RWPE2 (cell line): ENCODE measurements around the gene MYH16.
"Not testable (repeated sequence)": the region's sequence is repeated elsewhere in the genome, so short reads cannot be mapped to it uniquely, and the experiment has no call there.

ENCODE experiments used
- ATAC-seq: fragments of 200-7000 bp; cut with Tn5 transposase; 3 replicates; pipeline ENCODE4 v1.9.1; 2021; ENCODE audit warnings: low read depth
- DNase-seq: peaks from one replicate; pipeline ENCODE4 v3.0.0-alpha.2; 2020; ENCODE audit warnings: low spot score
- H3K27ac ChIP-seq: fragments of 450-650 bp; 2 replicates; pipeline ENCODE4 v1.5.1; 2017; ENCODE audit warnings: mild to moderate bottlenecking; ENCODE audit not compliant: poor library complexity, severe bottlenecking
- H3K27me3 ChIP-seq: fragments of 250-450 bp; sonication (Bioruptor Pico); 2 replicates; pipeline ENCODE4 v1.5.1; 2021; ENCODE audit warnings: mild to moderate bottlenecking, moderate library complexity; ENCODE audit not compliant: insufficient read depth, poor library complexity, severe bottlenecking
- H3K36me3 ChIP-seq: fragments of 250-450 bp; sonication (Bioruptor Pico); 2 replicates; pipeline ENCODE4 v1.5.1; 2020; ENCODE audit warnings: low read depth, mild to moderate bottlenecking, moderate library complexity
- H3K4me1 ChIP-seq: fragments of 250-450 bp; sonication (Bioruptor Pico); 2 replicates; pipeline ENCODE4 v1.5.1; 2021; ENCODE audit warnings: mild to moderate bottlenecking, moderate library complexity; ENCODE audit not compliant: insufficient read depth, poor library complexity, severe bottlenecking
- H3K4me3 ChIP-seq: fragments of 250-450 bp; sonication (Bioruptor Pico); 2 replicates; pipeline ENCODE4 v1.5.1; 2021; ENCODE audit warnings: mild to moderate bottlenecking, moderate library complexity; ENCODE audit not compliant: severe bottlenecking
- H3K9me3 ChIP-seq: fragments of 250-450 bp; sonication (Bioruptor Pico); 2 replicates; pipeline ENCODE4 v1.5.1; 2021; ENCODE audit warnings: mild to moderate bottlenecking, moderate library complexity; ENCODE audit not compliant: severe bottlenecking
- TF ChIP-seq, protein P1 (sequence below): fragments of 450-650 bp; IDR thresholded peaks from one replicate; pipeline ENCODE4 v1.5.1; 2017; ENCODE audit warnings: mild to moderate bottlenecking, moderate library complexity; ENCODE audit not compliant: poor library complexity, severe bottlenecking

MYH16 gene

DNA sequence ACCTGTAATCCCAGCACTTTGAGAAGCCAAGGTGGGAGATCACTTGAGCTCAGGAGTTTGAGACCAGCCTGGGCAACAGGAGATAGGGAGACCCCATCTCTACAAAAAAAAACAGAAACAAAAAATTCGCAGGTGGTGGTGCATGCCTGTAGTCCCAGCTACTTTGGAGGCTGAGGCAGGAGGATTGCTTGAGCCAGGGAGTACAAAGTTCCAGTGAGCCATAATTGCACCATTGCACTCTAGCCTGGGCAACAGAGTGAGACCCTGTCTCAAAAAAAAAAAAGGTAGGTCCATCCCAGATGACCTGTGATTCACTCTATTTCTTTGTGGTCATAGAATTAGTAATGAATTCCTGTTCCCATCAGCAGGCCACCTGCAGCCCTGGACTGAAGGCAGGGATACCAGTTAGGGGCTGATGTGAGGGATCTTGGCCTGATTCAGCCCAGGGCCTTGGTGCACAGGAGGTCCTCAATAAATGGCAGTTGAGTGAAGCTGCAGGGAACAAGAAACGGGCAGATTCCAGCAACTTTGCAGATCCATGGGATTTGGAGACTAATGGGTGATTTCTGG, at the start of gene MYH16:
Gene MYH16 (plus strand): TSS at position 364 of the 570 bp plus-strand sequence.
- H3K4me3 ChIP-seq, result no peak within 1 kb of the TSS
- H3K36me3 ChIP-seq, result no peaks in the 10 kb centered on the region
- TF ChIP-seq, protein P1, sequence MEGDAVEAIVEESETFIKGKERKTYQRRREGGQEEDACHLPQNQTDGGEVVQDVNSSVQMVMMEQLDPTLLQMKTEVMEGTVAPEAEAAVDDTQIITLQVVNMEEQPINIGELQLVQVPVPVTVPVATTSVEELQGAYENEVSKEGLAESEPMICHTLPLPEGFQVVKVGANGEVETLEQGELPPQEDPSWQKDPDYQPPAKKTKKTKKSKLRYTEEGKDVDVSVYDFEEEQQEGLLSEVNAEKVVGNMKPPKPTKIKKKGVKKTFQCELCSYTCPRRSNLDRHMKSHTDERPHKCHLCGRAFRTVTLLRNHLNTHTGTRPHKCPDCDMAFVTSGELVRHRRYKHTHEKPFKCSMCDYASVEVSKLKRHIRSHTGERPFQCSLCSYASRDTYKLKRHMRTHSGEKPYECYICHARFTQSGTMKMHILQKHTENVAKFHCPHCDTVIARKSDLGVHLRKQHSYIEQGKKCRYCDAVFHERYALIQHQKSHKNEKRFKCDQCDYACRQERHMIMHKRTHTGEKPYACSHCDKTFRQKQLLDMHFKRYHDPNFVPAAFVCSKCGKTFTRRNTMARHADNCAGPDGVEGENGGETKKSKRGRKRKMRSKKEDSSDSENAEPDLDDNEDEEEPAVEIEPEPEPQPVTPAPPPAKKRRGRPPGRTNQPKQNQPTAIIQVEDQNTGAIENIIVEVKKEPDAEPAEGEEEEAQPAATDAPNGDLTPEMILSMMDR, result no peak
- no peaks in the 10 kb centered on the region for H3K27me3 ChIP-seq
- peak; percentile 26; the same call in 2 of the 3 replicates for ATAC-seq
- peaks cover 31% of the 10 kb centered on the region for H3K4me1 ChIP-seq
- H3K27ac ChIP-seq, result peak within 1 kb of the TSS; percentile 97
- no peaks in the 10 kb centered on the region for H3K9me3 ChIP-seq
- DNase-seq, result no peak

DNA sequence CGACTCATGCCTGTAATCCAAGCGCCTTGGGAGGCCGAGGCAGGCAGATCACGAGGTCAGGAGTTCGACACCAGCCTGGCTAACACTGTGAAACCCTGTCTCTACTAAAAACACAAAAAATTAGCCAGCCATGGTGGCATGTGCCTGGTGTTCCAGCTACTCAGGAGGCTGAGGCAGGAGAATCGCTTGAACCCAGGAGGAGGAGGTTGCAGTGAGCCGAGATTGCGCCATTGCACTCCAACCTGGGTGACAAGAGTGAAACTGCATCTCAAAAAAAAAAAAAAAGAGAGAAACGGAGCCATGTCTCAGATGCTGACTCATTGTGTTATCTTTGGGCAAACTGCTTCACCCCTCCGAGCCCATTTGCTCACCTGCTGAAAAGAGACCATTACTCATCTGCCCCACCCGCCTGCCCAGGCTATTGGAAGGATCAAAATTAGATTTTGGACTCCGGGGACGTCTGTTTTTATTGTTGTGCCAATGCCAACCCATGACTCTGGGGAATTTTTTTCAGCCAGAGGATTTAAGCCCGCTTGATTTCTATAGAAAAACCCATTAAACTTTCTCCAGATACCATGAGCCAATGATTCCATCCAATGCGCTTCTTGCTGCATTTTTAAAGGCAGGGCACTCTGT, 48.3 kb upstream of the MYH16 start:
- peaks cover 13% of the 10 kb centered on the region for H3K4me1 ChIP-seq
- H3K36me3 ChIP-seq, H3K4me3 ChIP-seq, H3K27me3 ChIP-seq, H3K9me3 ChIP-seq: not testable (repeated sequence)
- ATAC-seq (peak; percentile 93), DNase-seq (peak; percentile 86)
- H3K27ac ChIP-seq, result peak overlapping the region; percentile 61

DNA sequence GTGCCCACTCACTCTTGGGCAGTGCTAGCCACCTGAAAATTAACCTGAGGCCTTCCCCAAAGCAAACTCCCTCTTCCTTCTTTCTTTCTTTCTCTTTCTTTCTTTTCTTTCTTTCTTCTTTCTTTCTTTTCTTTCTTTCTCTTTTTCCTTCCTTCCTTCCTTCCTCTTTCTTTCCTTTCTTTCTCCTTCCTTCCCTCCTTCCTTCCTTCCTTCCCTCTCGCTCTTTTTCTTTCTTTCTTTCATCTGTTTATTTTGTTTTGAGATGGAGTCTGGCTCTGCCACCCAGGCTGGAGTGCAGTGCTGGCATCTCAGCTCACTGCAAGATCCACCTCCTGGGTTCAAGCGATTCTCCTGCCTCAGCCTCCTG, 47.8 kb upstream of the MYH16 start:
- H3K36me3 ChIP-seq, result no peaks in the 10 kb centered on the region
- TF ChIP-seq, protein P1, result no peak
- no peaks in the 10 kb centered on the region for H3K27me3 ChIP-seq
- peak overlapping the region; percentile 61 for H3K27ac ChIP-seq
- peaks cover 15% of the 10 kb centered on the region for H3K4me1 ChIP-seq
- H3K4me3 ChIP-seq, result no peak overlapping the region
- no peaks in the 10 kb centered on the region for H3K9me3 ChIP-seq
- no peak for DNase-seq
- ATAC-seq, result no peak; the same call in 2 of the 3 replicates

DNA sequence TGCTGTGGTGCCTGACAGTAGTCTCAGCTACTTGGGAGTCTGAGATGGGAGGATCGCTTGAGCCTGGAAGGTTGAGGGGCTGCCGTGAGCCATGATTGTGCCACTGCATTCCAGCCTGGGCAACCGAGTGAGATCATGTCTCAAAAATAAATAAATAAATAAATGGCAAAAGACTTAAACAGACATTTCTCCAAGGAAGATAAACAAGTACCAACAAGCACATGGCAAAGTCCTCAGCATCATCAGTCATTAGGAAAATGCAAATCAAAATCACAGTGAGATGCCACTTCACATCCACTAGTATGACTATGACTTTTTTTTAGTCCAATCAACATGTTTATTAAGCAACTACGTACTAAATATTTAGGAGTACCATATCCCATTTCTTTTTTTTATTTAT, 43.4 kb upstream of the MYH16 start:
- H3K9me3 ChIP-seq, result no peaks in the 10 kb centered on the region
- DNase-seq (no peak), ATAC-seq (no peak)
- H3K4me3 ChIP-seq, result no peak overlapping the region
- H3K4me1 ChIP-seq, result peaks cover 12% of the 10 kb centered on the region
- TF ChIP-seq, protein P1, result no peak
- H3K27ac ChIP-seq, result no peak overlapping the region
- H3K27me3 ChIP-seq, result no peaks in the 10 kb centered on the region
- no peaks in the 10 kb centered on the region for H3K36me3 ChIP-seq

DNA sequence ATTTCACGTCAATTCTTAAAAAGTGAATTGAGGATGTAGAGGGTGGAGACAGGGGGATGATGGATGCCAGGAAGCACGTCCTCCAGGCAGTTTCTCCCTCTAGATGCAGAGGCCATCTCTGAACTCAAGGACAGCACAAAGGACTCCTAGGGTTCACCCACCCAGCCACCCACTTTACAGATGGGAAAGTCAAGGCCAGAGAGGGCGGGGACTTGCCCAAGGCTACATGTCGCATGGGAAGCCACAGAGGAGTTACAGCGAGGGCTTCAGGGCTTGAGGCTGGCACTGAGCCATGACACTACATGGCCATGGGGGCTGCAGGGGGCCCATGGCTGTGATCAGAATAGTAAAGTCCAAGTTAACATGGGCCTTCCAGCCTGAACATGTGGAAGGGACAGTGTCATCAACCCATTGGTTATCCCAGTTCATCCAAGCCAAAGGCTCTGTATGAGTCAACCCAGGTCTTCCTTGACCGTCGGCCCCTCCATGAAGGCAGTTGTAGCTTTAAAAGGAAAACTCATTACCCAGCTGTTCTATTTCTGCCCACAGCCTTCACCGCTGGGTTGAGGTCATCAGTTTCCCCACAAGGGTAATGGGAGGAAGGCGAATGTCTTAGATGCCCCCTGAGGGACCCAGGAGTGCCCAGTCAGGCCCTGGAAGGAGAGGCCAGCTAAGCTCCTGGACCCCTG, 40.4 kb upstream of the MYH16 start:
- H3K27ac ChIP-seq, result no peak overlapping the region
- H3K36me3 ChIP-seq, result no peaks in the 10 kb centered on the region
- no peak for DNase-seq
- no peaks in the 10 kb centered on the region for H3K9me3 ChIP-seq
- H3K4me1 ChIP-seq, result peaks cover 5% of the 10 kb centered on the region
- no peak for ATAC-seq
- H3K27me3 ChIP-seq, result no peaks in the 10 kb centered on the region
- H3K4me3 ChIP-seq, result no peak overlapping the region
- TF ChIP-seq, protein P1, result no peak

DNA sequence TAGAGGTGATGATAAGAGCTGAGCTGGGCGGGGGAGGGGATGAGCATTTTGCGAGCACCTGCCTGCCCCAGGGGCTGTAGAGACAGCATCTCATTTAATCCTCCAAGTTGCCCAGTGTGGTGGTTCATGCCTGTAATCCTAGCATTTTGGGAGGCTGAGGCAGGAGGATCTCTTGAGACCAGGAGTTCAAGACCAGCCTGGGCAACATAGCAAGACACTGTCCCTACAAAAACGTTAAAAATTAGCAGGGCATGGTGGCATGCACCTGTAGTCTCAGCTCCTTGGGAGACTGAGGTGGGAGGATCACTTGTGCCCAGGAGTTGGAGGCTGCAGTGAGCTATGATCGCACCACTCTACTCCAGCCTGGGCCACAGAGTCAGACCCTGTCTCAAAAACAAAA, 39.7 kb upstream of the MYH16 start:
- H3K4me3 ChIP-seq, ATAC-seq, H3K27ac ChIP-seq, DNase-seq, H3K9me3 ChIP-seq, H3K36me3 ChIP-seq, H3K4me1 ChIP-seq, H3K27me3 ChIP-seq: not testable (repeated sequence)
